ENCODE data around the gene GPR135.

The GPR135 gene

GRCh38 chr14:59439256-59439965, 25.8 kb downstream of the GPR135 start:
- no peak for DNase-seq (ENCODE audit: extremely low read depth, low read depth)
- no peak for TF ChIP-seq CTCF (IDR thresholded peaks at IDR 0.05; ENCODE audit: low read depth, low read length, missing control alignments)

GRCh38 chr14:59438195-59438647, 27.0 kb downstream of the GPR135 start:
- H3K4me3 ChIP-seq (replicated peaks; ENCODE audit: low read depth, low read length), result no peak overlapping the region
- no peak for DNase-seq (ENCODE audit: extremely low read depth, low read depth)

More at GRCh38 chr14:59439256-59439965, 25.8 kb downstream of the GPR135 start:
- no peak overlapping the region for H3K4me3 ChIP-seq (replicated peaks; ENCODE audit: low read depth, low read length)

GRCh38 chr14:59435987-59436386, 29.2 kb downstream of the GPR135 start:
- DNase-seq (ENCODE audit: extremely low read depth, low read depth), result no peak
- H3K4me3 ChIP-seq (replicated peaks; ENCODE audit: low read depth, low read length), result no peak overlapping the region
- no peak for TF ChIP-seq CTCF (IDR thresholded peaks at IDR 0.05; ENCODE audit: low read depth, low read length, missing control alignments)

More at GRCh38 chr14:59438195-59438647, 27.0 kb downstream of the GPR135 start:
- no peak for TF ChIP-seq CTCF (IDR thresholded peaks at IDR 0.05; ENCODE audit: low read depth, low read length, missing control alignments)

- TF ChIP-seq CTCF (IDR thresholded peaks at IDR 0.05; ENCODE audit: low read depth, low read length, missing control alignments), result no peak
These were observed 30.1 kb downstream of the GPR135 start for GRCh38 chr14:59435101-59435500.

GRCh38 chr14:59429790-59430189, 35.4 kb downstream of the GPR135 start:
- TF ChIP-seq CTCF (IDR thresholded peaks at IDR 0.05; ENCODE audit: low read depth, low read length, missing control alignments), result no peak
- no peak for DNase-seq (ENCODE audit: extremely low read depth, low read depth)

More at GRCh38 chr14:59435101-59435500, 30.1 kb downstream of the GPR135 start:
- DNase-seq (ENCODE audit: extremely low read depth, low read depth), result no peak
- H3K4me3 ChIP-seq (replicated peaks; ENCODE audit: low read depth, low read length), result no peak overlapping the region

GRCh38 chr14:59428581-59429012, 36.6 kb downstream of the GPR135 start:
- peak; percentile 36 for TF ChIP-seq CTCF (IDR thresholded peaks at IDR 0.05; ENCODE audit: low read depth, low read length, missing control alignments)
- no peak for DNase-seq (ENCODE audit: extremely low read depth, low read depth)
- H3K4me3 ChIP-seq (replicated peaks; ENCODE audit: low read depth, low read length), result no peak overlapping the region

More at GRCh38 chr14:59429790-59430189, 35.4 kb downstream of the GPR135 start:
- H3K4me3 ChIP-seq (replicated peaks; ENCODE audit: low read depth, low read length), result no peak overlapping the region

Data from HFF-Myc (cell line).